NCI-H226 (cell line): Measurements from ENCODE around the gene ERI2.
"Not testable (repeated sequence)": the region's sequence is repeated elsewhere in the genome, so short reads cannot be mapped to it uniquely, and the experiment has no call there.

Experiments used
- DNase-seq: peaks from one replicate; pipeline ENCODE4 v3.0.0-alpha.2; 2015

Gene ERI2

GRCh38 chr16:20812510-20812909 is 6.2 kb upstream of the ERI2 start:
- no peak for DNase-seq

- DNase-seq: no peak
Measured at GRCh38 chr16:20811889-20812439, 5.7 kb upstream of the ERI2 start.

- DNase-seq: no peak
Measured at GRCh38 chr16:20807862-20808261, 1.6 kb upstream of the ERI2 start.

- DNase-seq: not testable (repeated sequence)
Measured at GRCh38 chr16:20805684-20806167, 546 bp downstream of the ERI2 start.

GRCh38 chr16:20803561-20804214 is 2.6 kb downstream of the ERI2 start:
- DNase-seq: no peak

GRCh38 chr16:20803192-20803560 is 3.1 kb downstream of the ERI2 start:
- DNase-seq: no peak

- DNase-seq: no peak
Measured at GRCh38 chr16:20801278-20801677, 5.0 kb downstream of the ERI2 start.

- DNase-seq: no peak
Measured at GRCh38 chr16:20799599-20799998, 6.7 kb downstream of the ERI2 start.

DNA sequence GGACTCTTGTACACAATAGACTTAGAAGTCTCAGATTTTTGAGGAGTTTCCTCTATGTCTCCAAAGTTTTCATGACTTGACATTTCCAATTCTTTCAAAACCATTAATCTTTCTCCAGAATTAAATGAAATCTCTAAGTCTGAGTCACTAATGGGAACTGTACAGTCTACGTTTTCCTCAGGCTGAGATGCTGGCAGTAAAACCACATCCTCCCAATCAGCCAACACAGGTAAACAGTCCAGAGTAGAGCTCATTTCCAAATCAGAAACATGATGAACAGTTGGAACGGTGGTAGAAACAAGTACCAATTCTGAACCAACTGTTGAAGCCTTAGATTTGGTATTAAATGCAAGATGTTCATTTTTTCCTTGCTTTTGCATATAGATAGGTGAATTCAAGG is 7.9 kb downstream of the ERI2 start:
- no peak for DNase-seq

DNA sequence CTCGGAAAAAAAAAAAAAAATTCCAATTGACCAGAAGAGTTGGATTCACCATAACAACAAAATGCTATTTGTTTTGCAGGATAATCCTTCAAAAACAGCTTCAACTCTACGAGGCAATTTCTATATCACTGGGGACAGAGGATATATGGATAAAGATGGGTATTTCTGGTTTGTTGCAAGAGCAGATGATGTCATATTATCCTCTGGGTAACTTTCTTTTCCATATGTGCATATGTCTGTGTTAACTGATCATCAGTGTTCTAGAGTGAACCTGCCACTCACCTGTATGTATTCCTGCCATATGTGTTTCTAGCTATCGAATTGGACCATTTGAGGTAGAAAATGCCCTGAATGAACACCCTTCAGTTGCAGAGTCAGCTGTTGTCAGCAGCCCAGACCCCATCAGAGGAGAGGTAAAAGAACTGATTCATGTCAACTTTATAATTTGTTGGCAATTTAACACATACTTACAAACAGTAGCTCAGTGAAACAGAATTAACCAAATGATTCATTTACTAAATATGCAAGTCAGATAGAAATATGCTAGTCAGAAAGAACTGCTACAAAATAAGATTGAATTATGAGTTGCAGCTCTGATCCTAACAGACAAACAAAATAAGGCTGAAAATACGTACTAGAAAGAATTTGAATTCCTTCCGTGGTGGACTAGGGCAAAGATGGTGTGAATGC is 14.2 kb downstream of the ERI2 start:
- DNase-seq: no peak

DNA sequence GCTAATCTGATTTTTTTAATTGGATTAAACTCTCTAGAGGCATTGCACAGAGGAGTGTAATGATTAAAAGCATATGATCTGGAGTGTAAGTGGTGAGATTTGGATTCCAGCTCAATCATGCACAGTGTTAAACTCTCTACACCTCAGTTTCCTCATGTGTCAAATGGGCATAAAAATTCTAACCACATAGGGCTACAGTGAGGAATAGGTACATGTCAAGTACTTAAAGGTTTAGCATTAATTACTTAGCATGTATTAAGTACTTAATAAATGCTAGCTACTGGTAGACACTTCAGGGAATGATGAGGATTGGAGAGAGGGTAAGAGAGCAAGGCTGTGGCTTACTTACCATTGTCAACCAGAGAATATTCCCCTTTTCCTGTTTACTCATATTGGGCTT is 17.1 kb downstream of the ERI2 start:
- DNase-seq: no peak

DNA sequence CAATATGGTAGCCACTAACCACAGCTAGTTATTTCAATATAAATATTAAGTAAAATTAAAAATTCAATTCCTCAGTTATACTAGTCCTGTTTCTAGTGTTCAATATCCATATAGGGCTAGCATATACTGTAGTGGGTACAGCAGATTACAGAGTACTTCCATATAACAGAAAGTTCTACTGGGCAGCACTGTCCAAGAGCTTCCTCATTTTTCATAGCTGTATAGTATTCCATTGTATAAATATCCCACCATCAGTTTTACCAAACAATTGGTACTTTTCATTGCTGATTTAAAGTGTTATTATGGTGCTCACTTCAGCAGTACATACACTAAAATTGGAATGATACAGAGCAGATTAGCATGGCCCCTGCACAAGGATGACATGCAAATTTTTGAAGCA is 22.1 kb downstream of the ERI2 start:
- DNase-seq: no peak

DNA sequence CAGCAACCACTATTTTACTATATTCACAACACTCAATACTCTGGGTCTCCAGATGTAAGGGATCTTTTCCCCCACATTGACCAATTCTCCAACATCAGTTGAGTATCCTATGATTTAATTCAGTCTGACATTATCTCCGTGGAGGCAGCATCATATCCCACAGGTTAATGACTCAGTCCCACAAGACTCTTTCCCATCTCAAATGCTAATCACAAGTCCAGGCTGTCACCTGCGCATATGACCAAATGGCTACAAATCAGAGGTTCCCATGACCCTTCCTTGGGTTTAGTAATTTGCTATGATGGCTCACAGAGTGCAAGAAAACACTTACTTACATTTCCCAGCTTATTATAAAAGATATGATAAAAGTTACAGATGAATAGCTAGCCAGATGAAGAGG is 23.8 kb downstream of the ERI2 start:
- DNase-seq: no peak

DNA sequence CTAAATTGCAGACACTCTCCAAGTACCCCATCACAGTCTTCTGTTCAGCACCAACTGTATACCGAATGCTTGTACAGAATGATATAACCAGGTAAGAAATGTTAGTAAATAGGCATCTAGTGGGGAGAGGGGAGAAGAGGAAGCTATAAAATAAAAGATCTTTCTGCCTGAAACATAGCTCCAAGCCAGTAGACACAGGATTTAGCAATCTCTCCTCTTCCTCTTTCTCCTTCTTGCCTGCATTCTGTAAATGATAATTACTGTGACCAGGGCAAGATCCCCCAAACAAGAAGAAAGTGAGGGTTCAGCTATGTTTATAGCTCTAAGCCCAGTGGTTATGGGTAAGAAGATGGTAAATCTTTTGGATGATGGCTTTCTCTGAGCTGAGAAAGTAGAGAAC is 24.6 kb downstream of the ERI2 start:
- no peak for DNase-seq

DNA sequence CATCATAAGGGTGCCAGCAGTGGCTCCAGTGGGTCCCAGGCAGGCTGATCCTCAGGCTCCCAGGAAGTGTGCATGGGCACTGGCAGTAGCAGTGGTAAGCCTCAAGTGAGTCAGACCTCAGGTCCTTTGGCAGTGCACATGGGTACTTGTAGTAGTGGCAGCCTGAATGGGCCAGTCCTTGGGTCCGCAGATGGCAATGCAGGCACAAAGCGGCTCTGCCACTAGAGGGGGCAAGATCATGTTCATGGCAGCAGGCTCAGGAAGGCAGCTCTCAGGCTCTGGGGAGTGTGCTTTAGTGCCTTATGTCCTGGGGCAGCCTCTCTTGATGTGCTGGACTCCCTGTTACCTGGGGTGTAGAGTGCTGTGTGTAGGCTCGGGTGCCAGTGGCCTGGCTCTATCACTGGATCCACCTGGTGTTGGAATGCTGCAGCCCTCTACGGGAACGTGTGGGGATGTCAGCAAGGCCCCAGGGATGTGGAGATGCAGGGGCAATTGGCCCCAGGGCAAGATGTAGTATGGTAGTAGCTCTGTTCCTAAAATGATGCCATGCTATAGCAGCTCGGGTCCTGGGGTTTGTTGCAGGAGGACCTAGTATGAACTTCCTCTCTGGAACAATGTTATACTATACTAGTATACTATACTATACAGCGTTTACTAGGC is 31.4 kb downstream of the ERI2 start:
- DNase-seq: peak; percentile 33

DNA sequence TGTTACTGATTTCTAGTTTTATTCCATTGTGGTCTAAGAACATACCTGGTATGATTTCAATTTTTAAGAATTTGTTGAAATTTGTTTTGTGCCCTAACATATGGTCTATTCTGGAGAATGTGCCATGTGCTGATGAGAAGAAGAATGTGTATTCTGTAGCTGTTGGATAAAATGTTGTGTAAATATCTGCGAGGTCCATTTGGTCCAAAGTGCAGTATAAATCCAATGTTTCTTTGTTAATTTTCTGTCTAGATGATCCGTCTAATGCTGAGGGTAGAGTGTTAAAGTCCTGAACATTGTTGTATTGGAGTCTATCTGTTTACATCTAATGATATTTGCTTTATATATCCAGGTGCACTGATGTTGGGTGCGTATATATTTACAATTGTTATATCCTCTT is 32.6 kb downstream of the ERI2 start:
- no peak for DNase-seq

DNA sequence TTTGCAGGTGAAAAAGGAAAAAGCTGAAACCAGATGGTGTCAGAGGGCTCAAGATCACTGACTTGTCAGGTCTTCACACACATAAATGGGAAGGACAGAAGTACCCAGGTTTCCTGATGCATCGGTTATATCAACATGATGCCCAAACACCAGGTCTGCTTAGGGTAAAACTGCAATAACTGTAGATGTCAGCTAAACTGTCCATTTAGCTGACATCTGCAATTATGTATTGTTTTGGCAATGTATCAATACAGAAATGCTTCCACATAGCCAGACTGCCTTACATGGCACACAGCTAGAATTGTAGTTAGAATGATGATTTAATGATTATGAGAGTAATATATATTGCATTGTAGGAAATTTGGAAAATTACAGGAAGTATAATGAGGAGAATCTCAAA is 37.5 kb downstream of the ERI2 start:
- no peak for DNase-seq

- no peak for DNase-seq
Measured at GRCh38 chr16:20768121-20768520, 38.2 kb downstream of the ERI2 start.

- no peak for DNase-seq
Measured at GRCh38 chr16:20767577-20767976, 38.7 kb downstream of the ERI2 start.

DNA sequence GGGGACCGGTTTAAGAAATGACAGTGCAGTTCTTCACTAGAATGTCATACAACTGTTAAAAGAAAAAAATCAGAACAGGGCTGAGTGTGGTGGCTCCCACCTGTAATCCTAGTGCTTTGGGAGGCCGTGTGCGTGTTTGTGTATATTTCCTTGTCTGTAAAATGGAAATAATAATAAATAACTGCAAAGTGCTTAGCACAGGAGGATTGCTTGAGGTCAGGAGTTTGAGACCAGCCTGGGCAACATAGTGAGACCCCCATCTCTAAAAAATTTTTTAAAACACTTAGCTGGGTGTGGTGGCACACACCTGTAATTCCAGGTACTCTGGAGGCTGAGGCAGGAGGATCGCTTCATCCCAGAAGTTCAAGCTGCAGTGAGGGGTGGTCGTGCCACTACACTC is 40.0 kb downstream of the ERI2 start:
- DNase-seq: no peak

DNA sequence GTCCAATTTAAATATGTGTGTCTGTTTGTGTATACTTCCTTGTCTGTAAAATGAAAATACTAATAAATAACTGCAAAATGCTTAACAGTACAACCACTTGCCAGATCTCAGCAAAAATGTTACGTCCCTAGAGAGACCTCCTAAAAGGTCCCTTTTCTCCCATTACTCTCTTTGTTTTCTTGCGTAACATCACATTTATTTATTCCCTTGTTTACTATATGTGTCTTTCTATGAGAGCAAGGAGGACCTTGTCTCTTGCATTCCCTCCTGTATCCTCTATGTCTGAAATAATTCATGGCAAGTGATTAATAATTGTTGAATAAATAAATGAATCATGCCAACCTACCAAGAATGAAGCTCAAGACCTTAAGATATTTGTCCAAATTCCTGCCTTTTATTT is 40.5 kb downstream of the ERI2 start:
- no peak for DNase-seq

DNA sequence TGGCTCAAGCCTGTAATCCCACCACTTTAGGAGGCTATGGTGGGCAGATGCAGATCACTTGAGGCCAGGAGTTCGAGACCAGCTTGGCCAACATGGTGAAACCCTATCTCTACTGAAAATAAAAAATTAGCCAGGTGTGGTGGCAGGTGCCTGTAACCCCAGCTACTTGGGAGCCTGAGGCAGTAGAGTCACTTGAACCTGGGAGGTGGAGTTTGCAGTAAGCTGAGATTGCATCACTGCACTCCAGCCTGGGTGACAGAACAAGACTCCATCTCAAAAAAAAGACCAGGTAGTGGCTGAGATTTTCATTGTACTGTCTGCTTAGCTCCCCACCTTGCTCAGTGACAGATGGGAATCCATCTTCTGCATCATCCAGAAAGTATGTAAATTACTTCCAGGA is 41.8 kb downstream of the ERI2 start:
- not testable (repeated sequence) for DNase-seq

GRCh38 chr16:20763461-20764232 is 42.6 kb downstream of the ERI2 start, which contains the start of gene ACSM3:
Gene ACSM3 (plus strand): TSS chr16:20764014. CDS start chr16:20770035, 6,021 bp downstream.
- peak; percentile 63 for DNase-seq
